Body of pancreas (tissue), 4 donors: ENCODE results near the gene SLC52A3.

Experiments
- CTCF ChIP-seq, 7 experiments: fragments of 450-650 bp in 4 of 7; fragments of 200-600 bp in 3 of 7; sonication (generic) in 3 of 7; IDR thresholded peaks; one replicate each; pipeline ENCODE4 v1.5.1; 2016 to 2019; ENCODE audit warnings: antibody characterized with exemption in 7 of 7
- POLR2A ChIP-seq, 3 donors: fragments of 450-650 bp; IDR thresholded peaks; one replicate each; pipeline ENCODE4 v1.6.1; 2016; ENCODE audit warnings: antibody characterized with exemption in 3 of 3, mild to moderate bottlenecking in 2 of 3

GRCh38 chr20:796921-797320 lies 28.6 kb upstream of the SLC52A3 start:
- no peak for TF ChIP-seq CTCF (IDR thresholded peaks at IDR 0.05)
- TF ChIP-seq POLR2A (IDR thresholded peaks at IDR 0.05), result no peak
